ENCODE data around the gene PTPN11. TPM values are rescaled to one million over a fixed set of nuclear protein-coding genes. Genes with fewer than 3 reads are reported as not detected.

Gene PTPN11
- total and polyA plus RNA-seq, 12 donors: 14.4 to 129 (median 72.0) TPM

DNA sequence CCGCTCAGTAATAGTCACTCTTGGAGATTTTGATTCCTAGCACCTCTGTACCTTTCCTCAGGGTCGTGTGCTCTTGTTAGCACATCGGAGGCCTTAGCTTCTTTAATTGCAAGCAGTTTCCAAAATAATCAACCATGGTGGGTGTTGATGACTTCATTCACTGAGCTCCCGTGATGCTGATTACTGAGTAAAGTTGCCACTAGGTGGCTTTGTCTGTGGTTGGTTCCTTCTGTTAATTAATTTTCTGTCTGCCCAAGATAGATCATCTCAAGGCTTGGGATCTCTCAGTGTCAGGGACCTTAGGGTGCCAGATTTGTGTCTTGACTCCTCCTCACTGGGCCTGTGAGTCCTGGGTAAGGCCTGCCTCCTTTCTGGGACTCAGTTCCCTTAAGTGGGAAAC lies 54.3 kb downstream of the PTPN11 start:
- no peaks in the 10 kb centered on the region for H3K9me3 ChIP-seq (replicated peaks in 1 of 3)
- intact Hi-C loops (cut with DNase I): no loop called here
- WGBS, 4 donors: 86 to 93% (median 91%) methylated on average over 4 of the region's 4 CpGs
- TF ChIP-seq, protein P1, sequence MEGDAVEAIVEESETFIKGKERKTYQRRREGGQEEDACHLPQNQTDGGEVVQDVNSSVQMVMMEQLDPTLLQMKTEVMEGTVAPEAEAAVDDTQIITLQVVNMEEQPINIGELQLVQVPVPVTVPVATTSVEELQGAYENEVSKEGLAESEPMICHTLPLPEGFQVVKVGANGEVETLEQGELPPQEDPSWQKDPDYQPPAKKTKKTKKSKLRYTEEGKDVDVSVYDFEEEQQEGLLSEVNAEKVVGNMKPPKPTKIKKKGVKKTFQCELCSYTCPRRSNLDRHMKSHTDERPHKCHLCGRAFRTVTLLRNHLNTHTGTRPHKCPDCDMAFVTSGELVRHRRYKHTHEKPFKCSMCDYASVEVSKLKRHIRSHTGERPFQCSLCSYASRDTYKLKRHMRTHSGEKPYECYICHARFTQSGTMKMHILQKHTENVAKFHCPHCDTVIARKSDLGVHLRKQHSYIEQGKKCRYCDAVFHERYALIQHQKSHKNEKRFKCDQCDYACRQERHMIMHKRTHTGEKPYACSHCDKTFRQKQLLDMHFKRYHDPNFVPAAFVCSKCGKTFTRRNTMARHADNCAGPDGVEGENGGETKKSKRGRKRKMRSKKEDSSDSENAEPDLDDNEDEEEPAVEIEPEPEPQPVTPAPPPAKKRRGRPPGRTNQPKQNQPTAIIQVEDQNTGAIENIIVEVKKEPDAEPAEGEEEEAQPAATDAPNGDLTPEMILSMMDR (IDR thresholded peaks at IDR 0.05): no peak
- no peak for TF ChIP-seq POLR2A (IDR thresholded peaks at IDR 0.05)
- H3K27ac ChIP-seq: no peak overlapping the region
- no peaks in the 10 kb centered on the region for H3K27me3 ChIP-seq
- peaks cover 0 to 11% of the 10 kb centered on the region in 2 donors for H3K4me1 ChIP-seq (replicated peaks in 1 of 2)
- no peak for DNase-seq
- peaks cover 0 to 53% of the 10 kb centered on the region in 2 donors for H3K36me3 ChIP-seq (replicated peaks in 1 of 2)
- H3K4me3 ChIP-seq: no peak overlapping the region

DNA sequence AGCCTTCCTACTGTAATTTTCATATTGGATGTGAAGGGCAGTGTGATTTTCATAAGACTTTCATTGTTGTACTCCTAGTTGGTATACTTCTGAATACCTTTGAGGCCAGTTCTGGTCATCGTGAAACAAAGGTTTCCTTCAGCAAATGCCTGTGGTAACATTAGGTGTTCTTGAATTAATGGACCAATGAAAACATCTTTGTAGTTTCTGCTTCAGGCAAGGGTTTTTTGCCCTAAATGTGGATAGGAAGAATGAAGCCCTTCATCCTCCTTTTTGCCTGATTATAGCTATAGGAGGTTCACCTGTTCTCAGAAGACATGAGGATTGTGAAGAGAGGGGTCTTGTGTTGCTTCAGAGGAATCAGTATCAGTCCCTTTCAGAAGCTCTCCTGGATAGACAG lies 60.7 kb downstream of the PTPN11 start:
- H3K27me3 ChIP-seq: no peaks in the 10 kb centered on the region
- no peaks in the 10 kb centered on the region for H3K9me3 ChIP-seq (replicated peaks in 1 of 3)
- WGBS, 4 donors: 92 to 100% (median 95%) methylated on average over 1 of the region's 1 CpG
- H3K27ac ChIP-seq: no peak overlapping the region
- no peak overlapping the region for H3K4me3 ChIP-seq
- intact Hi-C loops (cut with DNase I): no loop called here
- H3K4me1 ChIP-seq (replicated peaks in 1 of 2): no peaks in the 10 kb centered on the region
- TF ChIP-seq POLR2A (IDR thresholded peaks at IDR 0.05): no peak
- TF ChIP-seq, protein P1 (IDR thresholded peaks at IDR 0.05): no peak
- H3K36me3 ChIP-seq (replicated peaks in 1 of 2): peaks cover 0 to 81% of the 10 kb centered on the region in 2 donors
- no peak for DNase-seq

DNA sequence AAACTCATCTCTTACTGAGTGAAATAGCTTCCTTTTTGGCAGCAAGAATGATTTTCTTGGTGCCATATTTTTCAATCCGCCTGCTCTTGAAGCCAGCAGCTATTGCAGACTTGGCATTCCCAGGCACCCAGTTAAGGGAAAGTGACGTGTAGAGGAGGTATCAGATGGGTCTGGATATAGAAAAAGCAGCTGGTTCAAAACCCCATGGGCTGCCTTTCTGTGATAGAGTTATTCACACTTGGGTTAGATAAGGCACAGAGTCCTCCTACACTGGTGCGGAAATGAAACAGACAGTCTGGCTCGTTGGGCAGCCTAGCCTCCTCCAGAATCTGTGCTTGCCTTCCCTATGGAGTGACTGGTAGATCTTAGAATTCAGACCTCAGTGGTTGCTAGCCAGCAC lies 62.2 kb downstream of the PTPN11 start:
- H3K36me3 ChIP-seq (replicated peaks in 1 of 2): peaks cover 0 to 65% of the 10 kb centered on the region in 2 donors
- WGBS, 4 donors: 96 to 100% (median 99%) methylated on average over 4 of the region's 4 CpGs
- TF ChIP-seq, protein P1 (IDR thresholded peaks at IDR 0.05): no peak
- TF ChIP-seq POLR2A (IDR thresholded peaks at IDR 0.05): no peak

DNA sequence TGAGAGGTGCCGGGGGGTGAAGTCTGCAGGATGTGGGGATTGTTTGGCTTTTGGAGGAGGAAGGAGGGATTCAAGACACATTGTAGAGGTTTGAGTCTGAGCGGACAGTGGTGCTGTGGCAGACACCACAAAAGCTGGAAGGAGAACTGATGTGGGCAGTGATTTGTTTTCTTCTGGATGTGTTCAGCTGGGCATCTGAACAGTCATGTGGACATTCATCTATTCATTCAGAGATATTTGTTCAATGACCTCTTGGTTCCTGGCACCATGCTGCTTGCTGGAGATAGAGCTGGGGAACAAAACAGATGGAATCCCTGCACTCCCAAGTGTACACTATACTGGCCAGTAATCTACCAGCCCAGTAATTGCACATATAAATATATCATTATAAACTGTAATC lies 64.0 kb downstream of the PTPN11 start:
- Histone ChIP-seq H3K4me3 (no peak overlapping the region), H3K27me3 (no peaks in the 10 kb centered on the region), H3K4me1 (replicated peaks in 1 of 2) (no peaks in the 10 kb centered on the region), H3K9me3 (replicated peaks in 1 of 3) (no peaks in the 10 kb centered on the region), H3K36me3 (replicated peaks in 1 of 2) (peaks cover 0 to 66% of the 10 kb centered on the region in 2 donors), H3K27ac (no peak overlapping the region)
- TF ChIP-seq POLR2A (IDR thresholded peaks at IDR 0.05): no peak
- DNase-seq: no peak
- 92 to 100% (median 97%) methylated on average over 2 of the region's 2 CpGs for WGBS, 4 donors
- intact Hi-C loops (cut with DNase I): no loop called here

More for the DNA sequence above, 62.2 kb downstream of the PTPN11 start:
- intact Hi-C loops (cut with DNase I): no loop called here
- Histone ChIP-seq H3K27ac (no peak overlapping the region), H3K4me3 (no peak overlapping the region), H3K9me3 (replicated peaks in 1 of 3) (no peaks in the 10 kb centered on the region), H3K4me1 (replicated peaks in 1 of 2) (no peaks in the 10 kb centered on the region), H3K27me3 (no peaks in the 10 kb centered on the region)
- no peak for DNase-seq

DNA sequence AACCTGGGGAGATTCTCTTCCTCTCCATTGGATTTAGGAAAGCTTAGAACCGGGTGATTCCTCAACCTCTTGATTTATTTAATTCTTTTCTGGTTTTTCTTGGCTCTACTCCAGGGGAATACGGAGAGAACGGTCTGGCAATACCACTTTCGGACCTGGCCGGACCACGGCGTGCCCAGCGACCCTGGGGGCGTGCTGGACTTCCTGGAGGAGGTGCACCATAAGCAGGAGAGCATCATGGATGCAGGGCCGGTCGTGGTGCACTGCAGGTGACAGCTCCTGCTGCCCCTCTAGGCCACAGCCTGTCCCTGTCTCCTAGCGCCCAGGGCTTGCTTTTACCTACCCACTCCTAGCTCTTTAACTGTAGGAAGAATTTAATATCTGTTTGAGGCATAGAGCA lies 67.6 kb downstream of the PTPN11 start:
- TF ChIP-seq, protein P1 (IDR thresholded peaks at IDR 0.05): no peak
- TF ChIP-seq POLR2A (IDR thresholded peaks at IDR 0.05): no peak
- H3K27ac ChIP-seq: no peak overlapping the region
- H3K4me1 ChIP-seq (replicated peaks in 1 of 2): no peaks in the 10 kb centered on the region
- no peak for DNase-seq
- no peaks in the 10 kb centered on the region for H3K9me3 ChIP-seq (replicated peaks in 1 of 3)
- no peak overlapping the region for H3K4me3 ChIP-seq
- intact Hi-C loops (cut with DNase I): no loop called here
- no peaks in the 10 kb centered on the region for H3K27me3 ChIP-seq
- 94 to 95% (median 94%) methylated on average over 9 to 12 of the region's 12 CpGs for WGBS, 4 donors
- peaks cover 0 to 69% of the 10 kb centered on the region in 2 donors for H3K36me3 ChIP-seq (replicated peaks in 1 of 2)

Data from adrenal gland (tissue), 12 donors.